Heart left ventricle (tissue), 16 donors: ENCODE data around the gene ATP11C. TPM values are rescaled to one million over a fixed set of nuclear protein-coding genes. Genes with fewer than 3 reads are reported as not detected.
"Not testable (repeated sequence)": the region's sequence is repeated elsewhere in the genome, so short reads cannot be mapped to it uniquely, and the experiment has no call there.

ENCODE experiments used
- ATAC-seq, 4 donors: fragments of 200-7000 bp; cut with Tn5 transposase; one replicate each; pipeline ENCODE4 v1.9.1; 2020 to 2022; ENCODE audit warnings: moderate library complexity in 4 of 4, mild to moderate bottlenecking in 3 of 4, moderate number of reproducible peaks in 1 of 4
- DNase-seq, 5 donors: peaks; one replicate each; pipeline ENCODE4 v3.0.0-alpha.2; 2020
- H3K27ac ChIP-seq, 12 donors: fragments of 200-600 bp; sonication (generic) in 4 of 12; one replicate each; pipeline versions ENCODE4 v1.5.0 to v1.8.0; 2016 to 2022; ENCODE audit warnings: mild to moderate bottlenecking in 2 of 12
- H3K27me3 ChIP-seq, 9 donors: fragments of 200-600 bp; sonication (generic) in 2 of 9; one replicate each; pipeline versions ENCODE4 v1.5.1 to v1.8.0; 2016 to 2022; ENCODE audit warnings: mild to moderate bottlenecking in 3 of 9
- H3K36me3 ChIP-seq, 9 donors: fragments of 200-600 bp; sonication (generic) in 2 of 9; one replicate each; pipeline versions ENCODE4 v1.5.0 to v1.8.0; 2018 to 2022; ENCODE audit warnings: mild to moderate bottlenecking in 2 of 9
- H3K4me1 ChIP-seq, 12 donors: fragments of 200-600 bp; sonication (generic) in 4 of 12; one replicate each; pipeline versions ENCODE4 v1.5.0 to v1.8.0; 2016 to 2022; ENCODE audit warnings: mild to moderate bottlenecking in 3 of 12
- H3K4me3 ChIP-seq, 12 donors: fragments of 200-600 bp; sonication (generic) in 4 of 12; one replicate each; pipeline versions ENCODE4 v1.5.0 to v1.8.0; 2017 to 2022; ENCODE audit warnings: mild to moderate bottlenecking in 9 of 12, moderate library complexity in 4 of 12
- H3K9me3 ChIP-seq, 12 donors: fragments of 200-600 bp; sonication (generic) in 4 of 12; one replicate each; pipeline versions ENCODE4 v1.5.0 to v1.8.0; 2016 to 2022; ENCODE audit warnings: mild to moderate bottlenecking in 1 of 12
- POLR2A ChIP-seq, 2 donors: fragments of 450-650 bp; IDR thresholded peaks; one replicate each; pipeline ENCODE4 v1.6.1; 2017; ENCODE audit warnings: antibody characterized with exemption in 2 of 2, mild to moderate bottlenecking in 2 of 2, moderate library complexity in 2 of 2
- WGBS, 4 donors: extraction: QIAGEN DNeasy Blood & Tissue Kit in 2 of 4; methylation state at CpG; one replicate each; pipeline versions ENCODE4 v1.1.5 to v1.1.7; 2013 to 2018; 5-methylcytosine and 5-hydroxymethylcytosine counted together
- intact Hi-C, 10 donors: fragments of 100-400 bp; cut with DNase I; formaldehyde crosslinking; loops; one replicate each; pipeline versions ENCODE4 v1.11.1 to v1.14.2; 2022
- polyA plus RNA-seq, 2 donors: library from polyadenylated mRNA; stranded (reverse); fragments of 200-250 nt; gene quantifications; one replicate each; pipeline ENCODE4 v1.2.3, GENCODE V29; 2013
- total RNA-seq, 9 donors: library from RNA; depleted of rRNA in 2 of 9; stranded (reverse); fragments of >200 nt in 2 of 9; fragmentation: NEBNext Ultra II Directional in 3 of 9; extraction: Animal tissue kit (Norgen Biotek cat#: 25700) in 3 of 9; gene quantifications; one replicate each; pipeline versions ENCODE4 v1.1.0 to v1.2.4, GENCODE V29; 2016 to 2023
- TF ChIP-seq, protein P1 (sequence below), 12 donors: fragments of 200-600 bp; sonication (generic) in 4 of 12; IDR thresholded peaks; one replicate each; pipeline versions ENCODE4 v1.5.0 to v1.8.0; 2018 to 2022; ENCODE audit warnings: antibody characterized with exemption in 12 of 12, mild to moderate bottlenecking in 5 of 12
- donor health status: ischemic (EF 13 %, LVEDD 7.1; RV severe dilation, severe dysfunction).
- donor health status: healthy with polysubstance abuse.
- donor health status: DM: no; HTN: yes; CAD: no.
- donor health status: DM: no; HTN: no; CAD: no.
- donor health status: ischemic (EF 25% LVEDD 6.9; RV normal size, moderate dysfunction).
- donor health status: ischemic (EF 25% LVEDD 5.7; RV mildly dilated, moderate dysfunction).
- donor health status: healthy.
- donor health status: DM: yes; HTN: yes; CAD: no.
- donor health status: ischemic (EF 35%, LVEDD 5.7; RV mildly dilated, moderate dysfunction).
- donor health status: nonischemic (EF 11% LVEDD 7.7; RV severe dilation, severe dysfunction).
- donor health status: DM: yes; HTN: yes; CAD: no.
- donor health status: PGD.
- donor health status: ischemic (EF 29% LVEDD 5.4; RV normal size, mild dysfunction).
- donor health status: nonischemic (EF 23%, LVEDD 6.1; RV moderate dilation, normal function).

The ATP11C gene
- total and polyA plus RNA-seq, 11 donors = 1.1 to 10.2 (median 3.9) TPM

DNA sequence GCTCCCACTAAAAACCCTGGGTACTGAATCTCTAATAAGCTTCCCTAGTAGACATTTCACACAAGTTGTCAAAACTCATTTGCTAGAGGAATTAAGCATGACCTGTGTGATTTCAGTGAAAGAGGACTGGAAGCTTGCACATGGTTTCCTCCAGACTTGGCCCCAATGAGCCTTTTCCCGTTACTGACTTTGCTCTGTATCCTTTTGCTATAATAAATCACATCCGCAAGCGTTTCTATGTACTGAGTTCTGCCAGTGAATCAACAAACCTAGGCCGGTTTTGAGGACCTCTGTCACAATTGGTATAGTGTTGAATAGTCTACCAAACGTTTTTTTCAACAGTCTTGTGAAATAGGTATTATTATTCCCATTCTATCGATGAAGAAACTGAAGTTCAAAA lies 8.2 kb downstream of the ATP11C start:
- DNase-seq (no peak), ATAC-seq (no peak)
- Histone ChIP-seq H3K27ac (no peak overlapping the region), H3K4me1 (peaks cover 0 to 8% (median 0%) of the 10 kb centered on the region in 12 donors), H3K4me3 (no peak overlapping the region), H3K9me3 (no peaks in the 10 kb centered on the region), H3K36me3 (no peaks in the 10 kb centered on the region), H3K27me3 (no peaks in the 10 kb centered on the region)
- TF ChIP-seq, protein P1, sequence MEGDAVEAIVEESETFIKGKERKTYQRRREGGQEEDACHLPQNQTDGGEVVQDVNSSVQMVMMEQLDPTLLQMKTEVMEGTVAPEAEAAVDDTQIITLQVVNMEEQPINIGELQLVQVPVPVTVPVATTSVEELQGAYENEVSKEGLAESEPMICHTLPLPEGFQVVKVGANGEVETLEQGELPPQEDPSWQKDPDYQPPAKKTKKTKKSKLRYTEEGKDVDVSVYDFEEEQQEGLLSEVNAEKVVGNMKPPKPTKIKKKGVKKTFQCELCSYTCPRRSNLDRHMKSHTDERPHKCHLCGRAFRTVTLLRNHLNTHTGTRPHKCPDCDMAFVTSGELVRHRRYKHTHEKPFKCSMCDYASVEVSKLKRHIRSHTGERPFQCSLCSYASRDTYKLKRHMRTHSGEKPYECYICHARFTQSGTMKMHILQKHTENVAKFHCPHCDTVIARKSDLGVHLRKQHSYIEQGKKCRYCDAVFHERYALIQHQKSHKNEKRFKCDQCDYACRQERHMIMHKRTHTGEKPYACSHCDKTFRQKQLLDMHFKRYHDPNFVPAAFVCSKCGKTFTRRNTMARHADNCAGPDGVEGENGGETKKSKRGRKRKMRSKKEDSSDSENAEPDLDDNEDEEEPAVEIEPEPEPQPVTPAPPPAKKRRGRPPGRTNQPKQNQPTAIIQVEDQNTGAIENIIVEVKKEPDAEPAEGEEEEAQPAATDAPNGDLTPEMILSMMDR (IDR thresholded peaks at IDR 0.05) = no peak
- no peak for TF ChIP-seq POLR2A (IDR thresholded peaks at IDR 0.05)
- intact Hi-C loops = no loop called here
- 64 to 82% (median 74%) methylated on average over 6 of the region's 6 CpGs for WGBS, 4 donors

DNA sequence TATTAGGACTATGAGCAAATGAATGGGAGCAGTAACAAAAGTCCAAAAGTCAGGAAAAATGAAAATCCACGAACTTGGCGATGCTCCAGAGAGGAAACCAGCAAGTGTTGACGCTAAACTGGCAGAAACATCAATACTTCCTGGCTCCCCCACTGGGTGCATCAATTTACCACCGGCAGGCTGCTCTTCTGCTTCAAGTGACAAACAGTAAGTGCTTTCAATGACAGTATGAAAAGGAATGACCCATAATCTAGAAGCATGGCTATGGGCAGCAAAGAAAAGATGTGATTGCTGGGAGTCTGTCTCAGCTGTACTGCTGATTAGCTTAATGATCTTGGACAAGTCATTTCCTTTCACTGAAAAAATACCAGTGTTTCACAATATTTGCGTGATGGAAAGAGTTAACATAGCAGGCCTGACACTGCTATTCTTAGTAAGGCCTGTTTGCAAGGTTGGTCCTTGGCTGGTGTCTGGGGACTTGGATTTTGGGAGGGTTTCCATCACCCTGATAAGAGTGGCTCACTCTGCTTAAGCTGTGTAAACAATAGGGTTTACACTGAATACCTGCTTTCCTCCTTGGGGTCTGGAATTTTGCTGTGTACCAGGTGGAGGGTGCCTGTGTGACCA lies 8.7 kb downstream of the ATP11C start:
- Histone ChIP-seq H3K27ac (no peak overlapping the region), H3K9me3 (no peaks in the 10 kb centered on the region), H3K27me3 (no peaks in the 10 kb centered on the region), H3K4me3 (no peak overlapping the region), H3K36me3 (no peaks in the 10 kb centered on the region), H3K4me1 (peaks cover 0 to 8% (median 0%) of the 10 kb centered on the region in 12 donors)
- ATAC-seq (peak in 1 of 4 donors; percentile 42), DNase-seq (no peak)
- 40 to 55% (median 51%) methylated on average over 5 of the region's 5 CpGs for WGBS, 4 donors
- TF ChIP-seq, protein P1 (IDR thresholded peaks at IDR 0.05) = no peak
- TF ChIP-seq POLR2A (IDR thresholded peaks at IDR 0.05) = no peak
- intact Hi-C loops = no loop called here

DNA sequence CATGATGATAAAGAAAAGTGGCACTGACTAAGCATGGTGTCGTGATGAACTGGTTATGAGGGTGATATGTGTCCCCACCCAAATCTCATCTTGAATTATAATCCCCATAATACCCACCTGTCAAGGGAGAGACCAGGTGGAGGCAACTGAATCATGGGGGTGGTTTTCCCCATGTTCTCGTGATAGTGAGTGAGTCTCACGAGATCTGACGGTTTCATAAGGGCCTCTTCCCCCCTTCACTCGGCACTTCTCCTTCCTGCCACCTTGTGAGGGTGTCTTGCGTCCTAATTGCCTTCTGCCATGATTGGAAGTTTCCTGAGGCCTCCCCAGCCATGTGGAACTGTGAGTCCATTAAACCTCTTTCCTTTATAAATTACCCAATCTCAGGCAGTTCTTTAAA lies 11.7 kb downstream of the ATP11C start:
- not testable (repeated sequence) for ATAC-seq, H3K27me3 ChIP-seq
- WGBS, 4 donors = 72 to 95% (median 82%) methylated on average over 6 of the region's 6 CpGs

DNA sequence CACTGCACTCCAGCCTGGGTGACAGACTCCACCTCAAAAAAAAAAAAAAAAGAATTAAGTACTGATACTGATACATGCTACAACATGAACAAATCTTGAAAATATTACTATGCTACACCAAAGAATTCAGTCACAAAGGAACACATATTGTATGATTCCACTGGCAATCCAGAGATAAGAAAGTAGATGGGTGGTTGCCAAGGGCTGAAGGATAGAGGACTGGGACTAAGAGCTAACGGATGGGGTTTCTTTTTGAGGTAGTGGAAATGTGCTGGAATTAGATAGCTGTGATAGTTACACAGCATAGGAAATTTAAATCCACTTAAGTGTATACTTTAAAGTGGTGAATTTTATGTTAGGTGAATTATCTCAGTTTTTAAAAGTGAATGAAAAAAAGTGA lies 12.5 kb downstream of the ATP11C start:
- TF ChIP-seq POLR2A (IDR thresholded peaks at IDR 0.05) = no peak
- TF ChIP-seq, protein P1 (IDR thresholded peaks at IDR 0.05) = no peak

More for the DNA sequence above, 11.7 kb downstream of the ATP11C start:
- H3K9me3 ChIP-seq, intact Hi-C loops, H3K4me3 ChIP-seq, H3K36me3 ChIP-seq, DNase-seq, H3K27ac ChIP-seq, H3K4me1 ChIP-seq: not testable (repeated sequence)

DNA sequence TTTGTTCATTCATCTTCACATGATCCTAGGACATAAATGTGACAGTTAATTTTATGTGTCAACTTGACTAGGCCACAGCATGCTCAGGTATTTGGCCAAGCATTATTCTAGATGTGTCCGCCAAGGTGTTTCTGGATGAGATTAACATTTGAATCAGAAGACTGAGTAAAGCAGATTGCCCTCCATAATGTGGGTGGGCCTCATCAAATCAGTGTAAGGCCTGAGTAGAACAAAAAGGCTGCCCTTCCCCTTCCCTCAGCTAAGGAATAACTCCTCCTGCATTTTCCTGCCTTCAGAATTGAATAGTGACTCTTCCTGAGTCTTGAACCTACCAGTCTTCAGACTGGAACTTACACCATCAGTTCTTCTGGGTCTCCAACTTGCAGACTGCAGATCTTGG lies 18.4 kb downstream of the ATP11C start:
- Histone ChIP-seq H3K4me3 (no peak overlapping the region), H3K27ac (no peak overlapping the region), H3K9me3 (no peaks in the 10 kb centered on the region), H3K4me1 (peaks cover 0 to 7% (median 0%) of the 10 kb centered on the region in 12 donors), H3K36me3 (no peaks in the 10 kb centered on the region), H3K27me3 (no peaks in the 10 kb centered on the region)
- DNase-seq = no peak
- intact Hi-C loops = no loop called here
- TF ChIP-seq, protein P1 (IDR thresholded peaks at IDR 0.05) = no peak
- no peak for TF ChIP-seq POLR2A (IDR thresholded peaks at IDR 0.05)
- 94 to 100% (median 97%) methylated on average over 1 of the region's 1 CpG for WGBS, 4 donors
- ATAC-seq = no peak

More for the DNA sequence above, 12.5 kb downstream of the ATP11C start:
- no peak overlapping the region for H3K27ac ChIP-seq
- ATAC-seq = no peak
- no peaks in the 10 kb centered on the region for H3K36me3 ChIP-seq
- H3K4me3 ChIP-seq = no peak overlapping the region
- intact Hi-C loops = no loop called here
- peaks cover 0 to 8% (median 0%) of the 10 kb centered on the region in 12 donors for H3K4me1 ChIP-seq
- H3K27me3 ChIP-seq = no peaks in the 10 kb centered on the region
- no peaks in the 10 kb centered on the region for H3K9me3 ChIP-seq
- WGBS, 4 donors = 35 to 60% (median 51%) methylated on average over 1 of the region's 1 CpG
- no peak for DNase-seq
